AG09309 (cell line): Measurements from ENCODE around the gene ASPA.

Experiments used
- DNase-seq: peaks from one replicate; pipeline ENCODE4 v3.0.0-alpha.2; 2010; ENCODE audit warnings: low read depth
- H3K4me3 ChIP-seq: 2 replicates; pipeline ENCODE4 v1.5.1; 2011; ENCODE audit warnings: mild to moderate bottlenecking, low read depth, low read length, moderate library complexity; ENCODE audit not compliant: control insufficient read depth
- TF ChIP-seq, protein P1 (sequence below): IDR thresholded peaks from 2 replicates; pipeline ENCODE4 v1.5.1; 2011; ENCODE audit warnings: mild to moderate bottlenecking, low read depth, low read length, inconsistent platforms; ENCODE audit not compliant: insufficient read depth, control insufficient read depth; ENCODE audit errors: missing control alignments

Gene ASPA

DNA sequence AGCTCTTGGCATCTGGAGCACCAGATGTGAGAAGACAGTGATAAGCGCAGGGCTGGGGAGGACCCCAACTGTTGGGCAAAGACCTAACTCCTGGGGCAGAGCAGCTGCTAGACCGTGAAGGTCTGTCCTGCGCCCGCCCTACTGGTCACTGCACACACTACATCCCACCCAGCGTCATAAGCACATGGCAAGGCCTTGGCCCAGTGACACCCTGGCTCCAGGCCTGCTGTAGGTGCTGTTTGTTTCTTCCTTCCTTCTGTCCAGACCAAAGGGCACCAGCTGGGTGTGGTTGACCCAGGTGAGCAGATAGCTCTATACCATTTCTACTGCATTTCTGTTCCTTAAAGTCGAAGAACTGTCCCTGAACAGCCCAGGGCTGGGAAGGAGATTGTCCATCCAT, 75.4 kb downstream of the ASPA start:
- H3K4me3 ChIP-seq, result no peak overlapping the region

DNA sequence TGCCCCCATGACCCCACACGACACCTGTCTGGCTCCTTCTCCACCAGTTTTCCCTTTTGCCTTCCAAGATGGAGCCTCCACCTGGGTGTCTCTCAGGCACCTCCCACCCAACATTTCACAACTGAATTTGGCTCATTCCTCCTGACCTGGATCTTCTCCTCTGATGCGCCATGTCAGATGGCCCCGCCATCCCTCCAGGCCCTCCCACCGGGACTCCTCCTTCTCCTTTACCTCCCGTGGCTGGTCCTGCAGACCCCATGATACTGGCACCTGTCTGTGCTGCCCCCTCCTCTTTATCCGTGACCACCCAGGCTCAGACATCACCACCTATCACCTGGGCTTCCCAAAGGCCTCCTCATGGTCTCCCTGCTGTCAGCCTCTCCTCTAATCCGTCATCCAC, 77.1 kb downstream of the ASPA start:
- DNase-seq, result no peak
- TF ChIP-seq, protein P1, sequence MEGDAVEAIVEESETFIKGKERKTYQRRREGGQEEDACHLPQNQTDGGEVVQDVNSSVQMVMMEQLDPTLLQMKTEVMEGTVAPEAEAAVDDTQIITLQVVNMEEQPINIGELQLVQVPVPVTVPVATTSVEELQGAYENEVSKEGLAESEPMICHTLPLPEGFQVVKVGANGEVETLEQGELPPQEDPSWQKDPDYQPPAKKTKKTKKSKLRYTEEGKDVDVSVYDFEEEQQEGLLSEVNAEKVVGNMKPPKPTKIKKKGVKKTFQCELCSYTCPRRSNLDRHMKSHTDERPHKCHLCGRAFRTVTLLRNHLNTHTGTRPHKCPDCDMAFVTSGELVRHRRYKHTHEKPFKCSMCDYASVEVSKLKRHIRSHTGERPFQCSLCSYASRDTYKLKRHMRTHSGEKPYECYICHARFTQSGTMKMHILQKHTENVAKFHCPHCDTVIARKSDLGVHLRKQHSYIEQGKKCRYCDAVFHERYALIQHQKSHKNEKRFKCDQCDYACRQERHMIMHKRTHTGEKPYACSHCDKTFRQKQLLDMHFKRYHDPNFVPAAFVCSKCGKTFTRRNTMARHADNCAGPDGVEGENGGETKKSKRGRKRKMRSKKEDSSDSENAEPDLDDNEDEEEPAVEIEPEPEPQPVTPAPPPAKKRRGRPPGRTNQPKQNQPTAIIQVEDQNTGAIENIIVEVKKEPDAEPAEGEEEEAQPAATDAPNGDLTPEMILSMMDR, result no peak

More for the DNA sequence above, 75.4 kb downstream of the ASPA start:
- TF ChIP-seq, protein P1, result no peak
- DNase-seq, result no peak

More for the DNA sequence above, 77.1 kb downstream of the ASPA start:
- no peak overlapping the region for H3K4me3 ChIP-seq
